ENCODE data around the gene LOC101059915.

LOC101059915 gene

GRCh38 chrX:71667328-71668247, at the start of gene LOC101059915:
Gene LOC101059915, plus strand, starts transcription at chrX:71667546.
- no peak for DNase-seq (ENCODE audit: extremely low read depth, low read depth, low spot score)

DNA sequence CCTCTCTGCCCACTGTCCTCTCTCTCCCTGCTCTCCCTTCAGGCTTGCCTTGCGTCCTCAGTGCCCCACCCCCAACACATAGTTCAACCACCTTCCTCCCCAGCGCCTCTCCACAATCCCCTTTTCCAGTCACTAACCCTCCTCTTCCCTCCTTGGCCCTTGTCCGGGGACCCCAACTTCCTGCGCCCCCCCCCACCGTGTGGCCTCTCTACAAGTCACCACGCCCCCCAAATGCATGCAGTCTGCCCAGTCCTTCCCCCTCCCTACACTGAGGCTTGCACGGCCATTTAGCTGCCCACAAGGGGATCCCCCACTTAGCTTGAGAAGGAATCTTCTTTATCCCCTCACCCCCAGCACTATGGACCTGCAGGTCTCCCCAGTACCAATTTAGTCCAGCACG, 49.6 kb upstream of the LOC101059915 start:
- no peak for DNase-seq (ENCODE audit: extremely low read depth, low read depth, low spot score)

DNA sequence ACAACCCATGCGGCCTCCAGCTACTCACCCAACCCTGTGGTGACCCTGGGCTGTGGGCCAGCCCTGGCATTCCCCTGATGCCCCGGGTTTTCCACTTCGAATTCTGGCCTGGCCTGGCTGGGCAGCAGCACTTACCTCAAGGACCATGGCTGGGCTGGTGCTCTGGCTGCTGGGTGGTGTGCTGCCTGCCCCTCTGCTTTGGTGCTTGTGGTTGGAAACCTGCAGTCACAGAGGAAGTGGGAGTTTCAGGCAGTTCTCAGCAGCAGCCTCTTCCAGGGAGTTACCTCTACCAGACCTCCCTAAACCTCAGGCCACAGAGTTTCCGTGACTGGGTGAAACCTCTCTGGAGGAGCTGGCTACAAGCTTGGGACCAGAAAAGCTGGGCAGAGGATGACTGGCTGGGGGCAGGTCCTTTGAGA, 49.0 kb upstream of the LOC101059915 start, which contains the start of gene CXCR3:
Gene CXCR3 (minus strand): TSS at position 209 of the 419 bp plus-strand sequence. CDS start 62 bp downstream, at position 147.
- DNase-seq (ENCODE audit: extremely low read depth, low read depth, low spot score), result no peak

DNA sequence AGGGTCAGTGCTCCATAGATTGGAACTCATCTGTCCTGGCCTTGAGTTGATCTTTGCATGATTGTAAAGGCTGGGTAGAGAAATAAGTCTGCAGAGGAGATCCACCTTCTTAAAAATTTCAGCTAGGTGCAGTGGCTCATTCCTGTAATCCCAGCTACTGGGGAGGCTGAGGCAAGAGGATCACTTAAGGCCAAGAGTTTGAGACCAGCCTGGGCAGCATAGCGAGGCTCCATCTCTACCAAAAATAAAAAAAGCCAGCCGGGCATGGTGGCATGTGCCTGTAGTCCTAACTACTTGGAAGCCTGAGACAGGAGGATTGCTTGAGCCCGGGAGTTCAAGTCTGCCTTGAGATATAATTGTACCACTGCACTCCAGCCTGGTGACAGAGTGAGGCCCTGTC, 48.6 kb upstream of the LOC101059915 start:
- no peak for DNase-seq (ENCODE audit: extremely low read depth, low read depth, low spot score)

DNA sequence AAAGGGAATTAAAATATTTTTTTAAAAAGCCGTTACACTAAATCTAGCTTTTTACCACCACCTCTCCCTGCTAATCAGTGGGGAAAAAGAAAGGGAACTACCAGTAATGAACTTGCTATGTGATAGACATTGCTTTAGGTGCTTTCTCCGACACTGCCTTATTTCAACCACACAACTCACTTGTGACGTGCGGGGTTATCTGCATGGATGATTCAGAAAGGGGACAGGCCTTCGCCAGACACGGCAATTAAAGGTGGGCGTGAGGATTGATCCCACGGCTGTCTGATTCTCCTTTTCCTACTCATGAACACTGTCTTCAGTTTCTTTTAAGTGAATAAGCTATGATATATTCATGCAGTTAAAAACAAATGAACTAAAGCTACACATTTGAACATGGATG, 48.2 kb upstream of the LOC101059915 start:
- DNase-seq (ENCODE audit: extremely low read depth, low read depth, low spot score), result no peak

DNA sequence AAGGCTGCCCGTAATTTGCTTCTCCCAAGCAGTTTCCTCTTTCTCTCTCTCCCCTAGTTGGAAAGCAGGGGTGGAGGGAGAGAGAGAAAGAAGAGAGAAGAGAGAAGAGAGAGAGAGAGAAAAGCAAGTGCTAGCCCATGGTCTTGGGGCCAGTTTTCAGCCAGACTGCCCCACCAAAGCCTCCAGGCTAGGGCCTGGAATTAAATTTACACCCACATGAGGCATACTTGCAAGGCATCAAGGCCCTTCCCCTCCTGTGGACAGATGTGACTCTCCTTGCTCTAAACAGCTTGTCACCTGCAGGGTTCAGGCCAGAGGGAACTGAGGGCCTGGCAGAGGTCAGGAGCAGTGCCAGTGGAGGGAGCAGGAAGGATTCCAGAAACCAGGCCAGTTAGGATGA, 47.4 kb upstream of the LOC101059915 start:
- DNase-seq (ENCODE audit: extremely low read depth, low read depth, low spot score), result no peak

GRCh38 chrX:71621603-71622002, 45.7 kb upstream of the LOC101059915 start:
- DNase-seq (ENCODE audit: extremely low read depth, low read depth, low spot score), result no peak

DNA sequence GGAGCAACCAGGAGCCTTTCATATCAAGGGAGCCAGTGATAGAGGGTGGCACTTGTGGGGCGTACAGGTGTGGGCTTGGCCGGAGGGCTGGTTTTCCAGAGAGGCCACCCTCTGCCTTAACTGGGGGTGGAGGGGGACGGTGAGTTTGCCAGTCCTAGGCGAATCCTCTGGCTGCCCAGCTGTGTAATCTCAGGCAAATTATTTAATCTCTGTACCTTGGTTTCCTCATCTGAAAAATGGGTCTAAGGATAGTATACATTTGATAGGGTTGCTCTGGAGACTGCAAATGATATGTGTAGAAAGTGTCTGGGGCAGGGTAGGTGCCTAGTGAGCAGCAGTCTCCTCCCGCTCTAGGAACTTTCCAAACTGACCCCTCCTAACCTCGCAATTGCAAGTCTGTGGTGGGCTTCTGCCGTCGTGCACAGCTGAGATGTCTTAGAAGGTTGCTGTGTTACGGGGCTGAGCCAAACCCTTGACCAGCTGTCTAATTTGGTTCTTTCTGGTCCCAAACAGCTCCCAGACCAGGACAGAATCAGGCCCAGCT, 45.2 kb upstream of the LOC101059915 start:
- no peak for DNase-seq (ENCODE audit: extremely low read depth, low read depth, low spot score)

- no peak for DNase-seq (ENCODE audit: extremely low read depth, low read depth, low spot score)
Measured at GRCh38 chrX:71622576-71623450, 44.5 kb upstream of the LOC101059915 start.

- no peak for DNase-seq (ENCODE audit: extremely low read depth, low read depth, low spot score)
Measured at GRCh38 chrX:71623714-71624113, 43.6 kb upstream of the LOC101059915 start.

- no peak for DNase-seq (ENCODE audit: extremely low read depth, low read depth, low spot score)
Measured at GRCh38 chrX:71625471-71625870, 41.9 kb upstream of the LOC101059915 start.

DNA sequence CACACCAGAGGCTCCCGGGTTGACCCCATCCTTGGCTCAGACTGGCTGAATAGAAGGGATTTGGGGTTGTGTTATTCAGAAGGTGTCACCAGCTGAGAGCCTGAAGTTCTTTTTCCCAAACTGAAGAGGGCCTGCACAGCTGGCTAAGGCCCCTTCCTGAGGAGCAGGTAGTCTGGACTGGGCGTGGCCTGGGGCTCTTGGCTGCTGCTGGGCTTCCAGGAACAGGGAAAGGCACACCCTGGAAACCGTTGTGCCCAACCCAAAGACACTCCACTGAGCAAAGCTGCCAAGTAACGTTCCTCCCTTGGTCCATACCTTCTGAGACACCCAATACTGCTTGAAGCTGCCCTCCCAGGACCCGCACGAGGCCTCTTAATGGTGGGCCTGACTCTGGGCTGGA, 40.8 kb upstream of the LOC101059915 start:
- DNase-seq (ENCODE audit: extremely low read depth, low read depth, low spot score), result no peak

GRCh38 chrX:71627588-71628404, 39.5 kb upstream of the LOC101059915 start:
- no peak for DNase-seq (ENCODE audit: extremely low read depth, low read depth, low spot score)

DNA sequence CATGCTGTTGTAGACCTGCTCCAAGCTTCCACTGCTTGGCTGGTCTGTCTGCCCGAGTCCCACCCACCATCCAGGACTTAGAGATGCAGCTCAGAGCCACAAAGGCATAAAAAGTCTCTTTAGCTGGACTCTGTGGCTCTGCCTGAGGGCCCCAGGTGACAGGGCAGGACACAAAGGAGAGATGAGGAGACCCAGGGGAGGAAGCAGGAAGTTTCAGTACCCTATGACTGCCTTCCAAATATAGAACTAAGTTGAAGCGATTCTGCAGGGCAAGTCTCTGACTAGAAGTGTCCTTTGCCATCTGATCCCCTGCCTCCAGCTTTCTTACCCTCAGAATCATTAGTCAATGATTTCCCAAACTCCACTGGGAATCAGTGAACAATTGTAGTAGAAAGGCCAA, 37.9 kb upstream of the LOC101059915 start:
- no peak for DNase-seq (ENCODE audit: extremely low read depth, low read depth, low spot score)

DNA sequence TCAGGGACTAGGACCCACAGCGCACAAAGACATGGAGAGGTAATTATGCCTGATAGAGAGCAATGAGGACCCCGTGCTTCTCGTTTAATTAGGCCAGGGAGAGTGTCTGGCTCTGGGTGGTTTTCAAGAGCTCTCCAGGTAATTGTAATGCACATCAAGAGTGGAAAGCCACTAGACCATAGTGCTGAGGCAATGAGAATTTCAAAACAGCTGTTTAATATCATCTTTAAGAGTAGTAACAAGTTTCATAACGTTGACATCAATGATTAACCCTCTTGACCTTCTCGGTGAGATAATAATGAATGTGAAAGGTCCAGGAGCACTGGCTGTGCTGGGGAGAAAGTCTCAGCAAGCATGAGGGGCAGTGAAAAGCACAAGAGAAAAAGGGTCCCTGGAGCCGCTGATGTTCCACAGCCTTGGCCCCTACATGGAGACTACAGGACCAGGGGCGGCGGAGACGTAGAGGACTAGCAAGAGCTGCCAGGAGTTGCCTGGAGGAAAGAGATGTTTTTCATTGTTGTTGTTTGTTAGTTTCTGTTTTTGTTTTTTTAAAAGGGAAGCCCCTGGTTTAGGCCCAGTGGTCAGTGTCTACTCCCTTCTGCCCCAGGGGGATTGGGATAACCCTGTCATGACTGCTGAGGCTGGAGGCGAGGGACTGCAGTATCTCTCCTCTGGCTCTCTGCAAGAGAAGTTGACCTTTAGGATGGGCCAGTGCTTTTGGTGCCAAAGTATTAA, 34.3 kb upstream of the LOC101059915 start:
- no peak for DNase-seq (ENCODE audit: extremely low read depth, low read depth, low spot score)

DNA sequence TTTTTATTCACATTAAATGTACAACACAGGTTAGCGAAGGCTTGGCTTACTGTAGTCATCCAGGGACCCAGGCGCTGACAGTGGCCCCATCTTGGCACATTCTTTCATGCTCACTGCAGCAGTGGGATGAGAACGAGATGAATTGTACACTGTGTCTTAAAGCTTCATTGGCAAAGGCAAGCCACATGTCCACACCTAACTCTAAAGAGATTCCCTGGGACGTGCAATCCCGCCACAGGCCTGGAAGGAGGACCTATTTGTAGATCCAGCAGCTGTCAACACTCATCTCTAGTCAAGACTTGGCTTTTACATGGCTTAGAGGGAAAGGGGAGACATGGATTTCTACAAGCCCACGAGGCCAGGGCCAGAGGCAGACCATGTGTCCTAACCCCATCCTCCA, 33.0 kb upstream of the LOC101059915 start:
- no peak for DNase-seq (ENCODE audit: extremely low read depth, low read depth, low spot score)

DNA sequence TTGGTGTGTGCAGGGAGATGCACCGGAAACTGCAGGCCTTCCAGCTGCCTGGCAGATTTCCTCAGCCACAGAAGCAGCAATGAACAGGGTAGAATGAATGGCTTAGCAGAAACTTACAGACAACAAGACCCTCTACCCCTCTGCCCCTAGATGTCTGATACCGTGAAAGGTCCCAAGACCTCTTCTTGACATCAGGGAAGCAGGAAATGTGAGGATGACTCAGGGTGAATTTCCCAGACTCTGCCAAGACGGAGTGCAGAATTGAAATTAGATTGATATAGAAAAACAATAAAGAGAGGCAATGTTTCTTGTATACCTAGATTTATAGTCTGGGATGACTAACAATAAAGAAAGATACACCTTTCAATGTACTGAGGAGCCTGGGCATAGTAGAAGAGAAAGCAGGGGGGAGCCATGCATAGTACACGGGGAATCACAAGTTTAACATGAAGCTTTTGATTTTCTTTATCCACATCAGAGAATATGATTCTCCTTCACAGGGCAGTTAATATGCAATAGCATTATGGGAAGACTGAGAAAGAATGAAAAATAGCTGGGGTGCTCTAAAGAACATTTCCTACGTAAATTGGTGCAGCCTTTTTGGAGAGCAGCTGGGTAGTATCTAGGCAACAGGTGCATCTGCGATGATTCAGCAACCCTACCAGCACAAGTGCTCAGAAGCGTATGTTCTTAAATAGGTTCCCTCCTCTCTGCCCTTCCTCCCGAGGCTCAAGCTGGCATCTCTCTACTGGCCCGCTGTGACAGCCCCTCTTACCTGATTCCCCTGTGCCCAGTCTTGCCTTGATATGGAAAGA, 30.7 kb upstream of the LOC101059915 start:
- no peak for DNase-seq (ENCODE audit: extremely low read depth, low read depth, low spot score)

DNA sequence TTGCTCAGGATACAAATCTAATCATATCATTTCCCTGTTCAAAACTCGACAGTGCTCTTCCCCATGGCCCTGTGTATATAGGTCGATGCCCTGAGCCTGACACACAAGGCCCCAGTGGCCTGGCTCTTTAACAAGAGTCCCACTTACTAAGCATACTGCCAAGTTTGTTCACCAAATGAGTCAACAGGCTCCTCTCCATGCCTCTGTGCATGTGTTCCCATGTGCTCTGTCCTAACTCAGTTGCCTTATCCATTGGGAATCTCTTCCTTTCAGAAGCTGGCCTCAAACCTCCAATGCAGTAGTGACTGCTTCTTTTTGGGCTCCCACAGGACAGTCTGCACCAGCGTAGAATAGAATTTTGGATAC, 30.1 kb upstream of the LOC101059915 start:
- no peak for DNase-seq (ENCODE audit: extremely low read depth, low read depth, low spot score)

DNA sequence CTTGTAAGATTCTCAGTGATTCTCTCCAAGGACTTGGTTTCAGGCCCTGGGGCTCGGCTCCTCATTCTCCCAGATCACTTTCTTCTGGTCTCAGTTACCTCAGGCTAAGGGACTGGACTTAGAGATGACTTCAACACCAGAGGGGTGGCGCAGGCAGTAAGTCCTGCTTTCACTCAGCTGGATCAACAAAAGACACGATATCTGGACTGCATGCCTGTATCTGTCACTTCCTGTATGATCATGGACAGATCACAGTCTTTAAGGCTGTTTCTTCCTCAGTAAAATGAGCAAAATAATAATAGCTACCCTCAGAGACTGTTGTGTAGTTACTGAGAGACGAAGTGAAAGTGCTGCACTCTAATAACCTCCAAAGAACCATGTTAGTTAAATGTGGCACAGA, 29.5 kb upstream of the LOC101059915 start:
- DNase-seq (ENCODE audit: extremely low read depth, low read depth, low spot score), result no peak
